Retinal pigment epithelial cell (primary cell): ENCODE results near the gene GMFB.

Experiments used
- DNase-seq: peaks from one replicate; pipeline ENCODE4 v3.0.0-alpha.2; 2010; ENCODE audit warnings: low read depth
- H3K4me3 ChIP-seq: 2 replicates; pipeline ENCODE4 v1.5.1; 2011; ENCODE audit warnings: mild to moderate bottlenecking, low read length, control low read depth, moderate library complexity
- TF ChIP-seq, protein P1 (sequence below): conservative IDR thresholded peaks from 2 replicates; pipeline ENCODE4 v1.5.1; 2011; ENCODE audit warnings: low read depth, low read length, control low read depth, inconsistent platforms

GMFB gene

DNA sequence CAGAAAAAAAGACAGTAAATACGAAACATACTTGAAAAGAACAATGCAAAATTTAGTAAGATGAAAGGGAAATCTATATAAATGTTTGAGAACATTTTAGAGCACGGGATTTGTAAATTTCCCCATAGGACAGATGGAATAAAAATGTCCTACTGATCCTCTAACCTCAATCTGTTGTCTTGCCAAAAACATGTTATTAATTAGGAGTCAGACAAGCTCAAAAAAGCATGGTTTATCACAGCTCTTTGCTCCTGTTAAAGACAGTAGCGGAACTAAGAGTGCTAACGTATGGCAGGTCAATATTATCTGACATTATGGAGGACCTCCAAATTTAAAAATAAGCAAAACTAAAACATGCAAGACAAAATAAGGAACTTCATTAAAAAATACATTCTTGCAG lies 12.9 kb downstream of the GMFB start:
- H3K4me3 ChIP-seq = no peak overlapping the region
- TF ChIP-seq, protein P1, sequence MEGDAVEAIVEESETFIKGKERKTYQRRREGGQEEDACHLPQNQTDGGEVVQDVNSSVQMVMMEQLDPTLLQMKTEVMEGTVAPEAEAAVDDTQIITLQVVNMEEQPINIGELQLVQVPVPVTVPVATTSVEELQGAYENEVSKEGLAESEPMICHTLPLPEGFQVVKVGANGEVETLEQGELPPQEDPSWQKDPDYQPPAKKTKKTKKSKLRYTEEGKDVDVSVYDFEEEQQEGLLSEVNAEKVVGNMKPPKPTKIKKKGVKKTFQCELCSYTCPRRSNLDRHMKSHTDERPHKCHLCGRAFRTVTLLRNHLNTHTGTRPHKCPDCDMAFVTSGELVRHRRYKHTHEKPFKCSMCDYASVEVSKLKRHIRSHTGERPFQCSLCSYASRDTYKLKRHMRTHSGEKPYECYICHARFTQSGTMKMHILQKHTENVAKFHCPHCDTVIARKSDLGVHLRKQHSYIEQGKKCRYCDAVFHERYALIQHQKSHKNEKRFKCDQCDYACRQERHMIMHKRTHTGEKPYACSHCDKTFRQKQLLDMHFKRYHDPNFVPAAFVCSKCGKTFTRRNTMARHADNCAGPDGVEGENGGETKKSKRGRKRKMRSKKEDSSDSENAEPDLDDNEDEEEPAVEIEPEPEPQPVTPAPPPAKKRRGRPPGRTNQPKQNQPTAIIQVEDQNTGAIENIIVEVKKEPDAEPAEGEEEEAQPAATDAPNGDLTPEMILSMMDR = no peak
- no peak for DNase-seq

DNA sequence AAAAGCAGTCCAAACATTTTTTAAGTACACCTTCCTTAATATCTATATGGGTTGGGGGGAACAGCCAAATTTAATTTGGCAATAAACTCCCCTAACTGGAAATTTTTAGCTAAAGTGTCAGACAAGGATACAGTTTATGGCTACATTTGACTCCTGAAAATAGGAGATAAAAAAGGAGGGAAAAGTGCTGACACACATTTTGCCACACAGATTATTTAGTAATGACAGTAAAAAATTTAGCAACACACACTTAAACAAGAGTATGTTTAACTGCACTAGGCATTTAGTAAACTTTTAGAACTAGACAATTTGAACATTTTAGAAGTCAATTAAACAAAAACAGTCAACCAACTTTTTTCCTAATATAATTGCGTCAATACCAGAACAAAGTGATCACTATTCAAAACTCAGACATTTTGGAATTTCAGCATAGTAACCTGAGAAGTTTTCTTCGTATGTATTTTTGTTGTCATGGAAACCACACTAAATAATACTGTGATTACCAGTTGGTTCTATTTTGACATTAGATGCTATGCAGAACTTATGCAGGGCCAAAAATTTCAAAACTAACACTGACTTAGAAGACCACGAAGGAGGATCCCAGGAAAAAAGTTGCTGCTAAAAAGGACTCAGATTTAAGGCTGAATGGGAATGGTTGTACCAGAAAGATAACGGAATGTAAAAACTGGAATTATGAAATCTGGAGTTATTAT lies 13.4 kb downstream of the GMFB start:
- DNase-seq = peak; percentile 12
- no peak overlapping the region for H3K4me3 ChIP-seq
- TF ChIP-seq, protein P1 = no peak

DNA sequence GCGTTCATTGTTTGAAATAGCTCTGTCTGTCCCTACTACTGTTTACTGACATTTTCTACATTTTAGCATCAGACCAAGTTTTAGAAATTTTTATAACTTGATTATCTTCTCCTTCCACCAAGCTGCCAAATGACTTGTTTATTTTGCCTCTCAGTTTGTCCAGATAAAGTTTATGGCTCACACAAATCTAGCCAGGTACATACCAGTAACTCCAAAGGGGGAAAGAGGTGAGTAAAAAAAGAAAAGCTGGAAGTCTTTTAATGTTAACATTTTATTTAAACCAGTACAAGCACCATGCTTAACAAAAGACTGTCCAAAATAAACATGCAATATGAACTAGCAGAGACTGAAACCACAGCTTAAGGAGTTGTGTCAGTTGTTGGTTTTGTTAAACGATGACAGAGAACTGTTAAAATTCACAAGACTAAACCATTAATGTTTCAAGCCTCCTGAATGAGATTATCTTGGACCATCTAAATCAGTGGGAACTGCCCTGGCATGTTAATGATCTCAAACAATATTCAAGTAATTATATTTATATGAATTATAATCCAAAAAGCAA lies 14.5 kb downstream of the GMFB start:
- no peak overlapping the region for H3K4me3 ChIP-seq
- no peak for DNase-seq
- TF ChIP-seq, protein P1 = no peak

DNA sequence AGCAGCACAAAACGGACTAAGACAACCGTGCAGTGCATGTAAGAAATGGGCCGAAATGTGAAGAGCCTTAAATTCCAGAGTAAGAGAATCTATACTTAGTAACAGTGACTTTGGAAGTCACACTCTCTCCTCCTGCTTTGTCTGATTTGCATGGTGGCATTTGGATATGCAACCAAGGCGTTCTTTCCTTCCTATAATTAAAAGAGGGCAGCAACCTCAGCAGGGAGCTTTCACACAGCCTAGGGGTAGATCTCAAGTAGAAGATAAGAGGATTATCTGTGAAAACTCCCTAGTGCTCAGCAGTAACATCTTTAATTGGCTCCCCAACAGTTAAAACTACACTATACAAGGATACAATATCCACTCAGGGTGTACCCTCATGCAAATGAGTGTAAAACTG lies 16.5 kb downstream of the GMFB start:
- DNase-seq = peak; percentile 13
- H3K4me3 ChIP-seq = no peak overlapping the region
- TF ChIP-seq, protein P1 = no peak

DNA sequence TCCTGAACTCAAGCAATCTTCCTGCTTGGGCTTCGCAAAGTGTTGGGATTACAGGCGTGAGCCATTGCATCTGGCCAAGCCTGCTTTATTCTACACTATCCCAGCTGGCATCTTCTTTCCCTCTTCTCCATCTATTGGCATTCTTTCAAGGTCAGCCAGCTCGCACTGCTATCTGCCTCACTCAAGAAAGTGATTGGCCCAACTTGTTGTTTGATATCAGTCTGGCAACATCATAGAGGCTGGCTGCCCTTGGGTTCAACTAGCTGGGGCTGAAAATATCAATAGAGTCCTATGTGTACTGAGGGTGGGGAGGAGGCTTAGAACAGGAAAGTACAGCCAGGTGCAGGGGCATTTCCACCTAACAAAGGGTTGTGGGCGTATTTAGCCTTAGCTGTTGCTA lies 17.1 kb downstream of the GMFB start:
- H3K4me3 ChIP-seq = no peak overlapping the region
- TF ChIP-seq, protein P1 = no peak
- no peak for DNase-seq

DNA sequence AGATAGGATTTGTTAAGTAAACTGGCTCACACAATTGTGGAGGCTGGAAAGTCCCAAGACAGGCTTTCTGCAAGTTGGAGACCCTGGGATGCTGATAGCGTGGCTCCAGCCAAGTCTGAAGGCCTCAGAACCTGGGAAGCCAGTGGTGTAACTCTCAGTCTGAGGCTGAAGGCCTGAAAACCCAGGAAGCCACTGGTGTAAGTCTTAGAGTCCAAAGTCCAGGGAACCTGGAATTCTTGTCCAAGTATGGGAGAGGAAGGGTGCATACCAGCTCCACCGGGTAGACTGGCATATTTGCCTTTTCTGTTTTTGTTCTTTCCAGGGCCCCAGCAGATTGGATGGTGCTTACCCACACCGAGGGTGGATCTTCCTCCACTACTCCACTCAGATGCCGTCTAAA lies 18.1 kb downstream of the GMFB start:
- H3K4me3 ChIP-seq = no peak overlapping the region
- TF ChIP-seq, protein P1 = no peak
- no peak for DNase-seq

DNA sequence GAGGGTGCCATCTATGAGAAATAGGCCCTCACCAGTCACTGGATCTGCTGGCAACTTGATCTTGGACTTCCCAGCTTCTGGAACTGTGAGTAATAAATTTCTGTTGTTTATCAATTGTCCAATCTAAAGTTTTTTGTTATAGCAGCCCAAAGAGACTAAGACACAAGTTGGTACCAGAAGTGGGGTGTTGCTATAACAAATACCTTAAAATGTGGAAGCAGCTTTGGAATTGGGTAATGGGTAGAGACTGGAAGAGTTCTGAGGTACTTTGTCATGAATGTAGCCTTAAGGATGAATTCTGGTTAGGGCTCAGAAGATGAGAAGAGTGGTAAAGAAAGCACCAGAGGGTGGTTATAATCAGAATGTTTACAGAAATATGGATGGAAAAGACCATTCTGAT lies 21.5 kb downstream of the GMFB start:
- TF ChIP-seq, protein P1 = no peak
- H3K4me3 ChIP-seq = no peak overlapping the region

More for the DNA sequence above, 21.5 kb downstream of the GMFB start:
- no peak for DNase-seq
